Suprapubic skin (tissue), 4 donors: ENCODE measurements around the gene LPXN. TPM values are rescaled to one million over a fixed set of nuclear protein-coding genes. Genes with fewer than 3 reads are reported as not detected.

Source experiments
- DNase-seq, 2 donors: peaks; one replicate each; pipeline ENCODE4 v3.0.0-alpha.2; 2019; ENCODE audit warnings: low spot score in 2 of 2
- H3K27ac ChIP-seq: fragments of 200-600 bp; sonication (generic); one replicate; pipeline ENCODE4 v1.5.1; 2019
- H3K27me3 ChIP-seq: fragments of 200-600 bp; sonication (generic); one replicate; pipeline ENCODE4 v1.5.1; 2019
- H3K36me3 ChIP-seq: fragments of 200-600 bp; sonication (generic); one replicate; pipeline ENCODE4 v1.5.1; 2019
- H3K4me1 ChIP-seq: fragments of 200-600 bp; sonication (generic); one replicate; pipeline ENCODE4 v1.5.1; 2019
- H3K4me3 ChIP-seq: fragments of 200-600 bp; sonication (generic); one replicate; pipeline ENCODE4 v1.5.1; 2019; ENCODE audit warnings: mild to moderate bottlenecking
- H3K9me3 ChIP-seq: fragments of 200-600 bp; sonication (generic); one replicate; pipeline ENCODE4 v1.5.1; 2019
- CTCF ChIP-seq, 2 donors: fragments of 200-600 bp in 1 of 2; fragments of 450-650 bp in 1 of 2; sonication (generic) in 1 of 2; IDR thresholded peaks; one replicate each; pipeline ENCODE4 v1.5.1; 2016 to 2019; ENCODE audit warnings: antibody characterized with exemption in 2 of 2, mild to moderate bottlenecking in 1 of 2, moderate library complexity in 1 of 2
- EP300 ChIP-seq: sonication (generic); formaldehyde crosslinking; IDR thresholded peaks from one replicate; pipeline ENCODE4 v1.6.1; 2017; ENCODE audit warnings: antibody characterized with exemption
- POLR2A ChIP-seq, 2 donors: fragments of 450-650 bp; IDR thresholded peaks; one replicate each; pipeline ENCODE4 v1.6.1; 2017; ENCODE audit warnings: antibody characterized with exemption in 2 of 2, mild to moderate bottlenecking in 2 of 2, moderate library complexity in 2 of 2
- POLR2AphosphoS5 ChIP-seq, 3 donors: sonication (generic); formaldehyde crosslinking; IDR thresholded peaks; one replicate each; pipeline ENCODE4 v1.6.1; 2017; ENCODE audit warnings: antibody characterized with exemption in 3 of 3
- WGBS: methylation state at CpG from one replicate; pipeline ENCODE4 v1.1.5; 2018; 5-methylcytosine and 5-hydroxymethylcytosine counted together
- total RNA-seq, 4 donors: library from RNA; depleted of rRNA; stranded (reverse); fragments of >200 nt; gene quantifications; one replicate each; pipeline ENCODE4 v1.1.0, GENCODE V29; 2016

Gene LPXN
- total RNA-seq, 4 donors from 2014 or later, result 2.9 to 5.5 (median 4.0) TPM

- Histone ChIP-seq H3K27ac (peak overlapping the region; percentile 26), H3K9me3 (no peaks in the 10 kb centered on the region), H3K4me3 (no peak overlapping the region), H3K27me3 (no peaks in the 10 kb centered on the region), H3K4me1 (peaks cover 4% of the 10 kb centered on the region), H3K36me3 (peaks cover 15% of the 10 kb centered on the region)
- no peak for TF ChIP-seq POLR2AphosphoS5 (IDR thresholded peaks at IDR 0.05)
- TF ChIP-seq POLR2A (IDR thresholded peaks at IDR 0.05), result no peak
- no peak for TF ChIP-seq CTCF (IDR thresholded peaks at IDR 0.05)
- no peak for TF ChIP-seq EP300
- no peak for DNase-seq
Measured at GRCh38 chr11:58564231-58564630, 11.4 kb downstream of the LPXN start.

DNA sequence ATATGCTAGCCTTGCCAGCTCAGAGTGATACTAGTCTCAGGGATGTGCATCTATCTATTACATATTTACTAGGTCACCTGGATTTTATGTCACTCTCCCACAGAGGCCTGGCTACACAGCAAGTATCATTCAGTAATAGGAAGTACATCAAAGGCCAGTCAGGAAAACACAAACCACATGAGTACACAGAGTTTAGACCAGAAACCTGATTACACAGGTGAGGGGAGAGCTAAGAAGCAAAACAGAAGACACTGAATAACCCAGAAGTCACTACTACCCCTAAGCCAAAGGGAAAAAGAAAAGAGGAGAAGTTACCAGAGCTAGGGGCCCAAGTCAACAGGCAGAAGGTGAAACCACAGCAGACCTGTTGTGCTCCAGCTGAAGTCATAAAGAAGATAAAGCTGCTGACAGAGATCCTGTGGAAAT is 13.3 kb downstream of the LPXN start:
- Histone ChIP-seq H3K4me3 (no peak overlapping the region), H3K36me3 (peaks cover 9% of the 10 kb centered on the region), H3K9me3 (no peaks in the 10 kb centered on the region), H3K27ac (no peak overlapping the region), H3K4me1 (no peaks in the 10 kb centered on the region), H3K27me3 (no peaks in the 10 kb centered on the region)
- TF ChIP-seq POLR2A (IDR thresholded peaks at IDR 0.05) (no peak), POLR2AphosphoS5 (IDR thresholded peaks at IDR 0.05) (no peak), EP300 (no peak), CTCF (IDR thresholded peaks at IDR 0.05) (no peak)
- no peak for DNase-seq

GRCh38 chr11:58561394-58562098 is 14.1 kb downstream of the LPXN start:
- H3K27me3 ChIP-seq, result no peaks in the 10 kb centered on the region
- TF ChIP-seq POLR2A (IDR thresholded peaks at IDR 0.05), result no peak
- no peak for TF ChIP-seq EP300
- TF ChIP-seq POLR2AphosphoS5 (IDR thresholded peaks at IDR 0.05), result no peak
- no peak for TF ChIP-seq CTCF (IDR thresholded peaks at IDR 0.05)
- H3K36me3 ChIP-seq, result peaks cover 9% of the 10 kb centered on the region
- WGBS, result 58% methylated on average over 2 of the region's 2 CpGs
- DNase-seq, result no peak
- no peak overlapping the region for H3K4me3 ChIP-seq
- no peaks in the 10 kb centered on the region for H3K9me3 ChIP-seq
- H3K27ac ChIP-seq, result no peak overlapping the region
- H3K4me1 ChIP-seq, result no peaks in the 10 kb centered on the region

GRCh38 chr11:58560842-58561241 is 14.8 kb downstream of the LPXN start:
- WGBS, result 67% methylated on average over 2 of the region's 2 CpGs
- Histone ChIP-seq H3K4me3 (no peak overlapping the region), H3K4me1 (no peaks in the 10 kb centered on the region), H3K27ac (no peak overlapping the region), H3K36me3 (peaks cover 9% of the 10 kb centered on the region), H3K27me3 (no peaks in the 10 kb centered on the region), H3K9me3 (no peaks in the 10 kb centered on the region)
- no peak for DNase-seq
- no peak for TF ChIP-seq CTCF (IDR thresholded peaks at IDR 0.05)
- TF ChIP-seq POLR2A (IDR thresholded peaks at IDR 0.05), result no peak

GRCh38 chr11:58549644-58550043 is 26.0 kb downstream of the LPXN start:
- no peaks in the 10 kb centered on the region for H3K27me3 ChIP-seq
- WGBS, result 91% methylated on average over 7 of the region's 7 CpGs
- no peak overlapping the region for H3K4me3 ChIP-seq
- no peak overlapping the region for H3K27ac ChIP-seq
- H3K4me1 ChIP-seq, result no peaks in the 10 kb centered on the region
- no peaks in the 10 kb centered on the region for H3K9me3 ChIP-seq
- H3K36me3 ChIP-seq, result peaks cover 78% of the 10 kb centered on the region
- TF ChIP-seq CTCF (IDR thresholded peaks at IDR 0.05) (no peak), EP300 (no peak), POLR2AphosphoS5 (IDR thresholded peaks at IDR 0.05) (no peak), POLR2A (IDR thresholded peaks at IDR 0.05) (no peak)
- DNase-seq, result no peak
